Activated CD8-positive, alpha-beta memory T cell treated with anti-CD3 and anti-CD28 coated beads for 48 hours (primary cell): Measurements from ENCODE around the gene HDAC9.
"Not testable (repeated sequence)": the region's sequence is repeated elsewhere in the genome, so short reads cannot be mapped to it uniquely, and the experiment has no call there.

ENCODE experiments used
- DNase-seq, 3 experiments: peaks; one replicate each; pipeline ENCODE4 v3.0.0-alpha.2; 2020; ENCODE audit warnings: low read depth in 2 of 3, low spot score in 2 of 3

Gene HDAC9

DNA sequence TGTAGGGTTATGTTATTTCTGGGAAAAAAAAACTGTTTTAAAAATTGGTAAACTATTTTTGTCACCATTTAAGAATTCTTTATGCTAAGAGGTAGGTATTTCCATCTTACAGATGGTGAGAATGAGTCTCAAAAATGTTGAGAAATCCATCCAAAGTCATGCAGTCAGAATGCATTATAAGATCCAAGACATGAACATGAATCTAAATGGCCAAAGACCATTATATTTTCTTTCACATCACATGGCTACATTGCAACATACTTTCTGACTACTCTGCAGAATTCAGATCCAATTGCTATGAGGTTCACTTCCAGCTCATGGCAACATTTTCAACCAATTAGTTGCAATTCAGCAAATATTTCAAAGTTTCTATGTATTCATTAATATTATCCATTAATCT is 440.7 kb downstream of the HDAC9 start:
- no peak for DNase-seq

DNA sequence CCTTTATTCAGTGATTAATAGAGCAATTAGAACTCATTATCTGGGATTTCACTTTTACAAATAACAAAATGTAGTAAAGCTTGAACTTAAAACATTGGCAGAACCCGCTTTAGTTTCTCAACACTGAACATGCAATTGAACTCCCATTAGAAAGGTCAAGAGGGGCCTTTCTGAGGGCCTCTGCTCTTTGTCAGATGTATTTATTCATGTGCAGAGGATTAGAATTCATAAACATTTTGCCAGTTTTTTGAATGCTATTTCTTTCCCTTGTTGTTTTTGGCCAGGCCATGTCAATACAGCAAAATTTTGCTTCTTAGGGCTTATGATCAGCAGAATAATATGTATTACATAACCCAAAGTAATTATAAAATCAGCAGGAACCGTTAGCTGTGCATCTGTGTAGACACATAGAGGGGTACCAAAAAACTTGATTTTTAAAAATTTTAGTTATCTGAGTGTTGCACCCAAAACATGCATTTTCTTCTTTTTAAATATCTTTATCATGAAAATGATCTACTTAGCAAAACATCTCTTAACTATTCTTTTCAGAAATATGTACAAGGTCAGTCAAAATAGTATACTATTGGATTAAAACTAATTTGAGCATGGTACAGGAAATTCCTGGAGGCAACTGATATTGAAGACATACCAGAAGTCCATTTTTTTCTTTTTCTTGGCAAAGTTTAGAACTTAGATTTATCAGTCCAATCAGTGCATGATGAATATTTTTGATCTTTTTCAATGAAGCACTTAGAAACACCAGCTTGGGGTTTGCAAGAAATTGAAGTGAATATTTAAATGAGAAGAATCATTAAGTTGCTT is 444.4 kb downstream of the HDAC9 start:
- DNase-seq = no peak

DNA sequence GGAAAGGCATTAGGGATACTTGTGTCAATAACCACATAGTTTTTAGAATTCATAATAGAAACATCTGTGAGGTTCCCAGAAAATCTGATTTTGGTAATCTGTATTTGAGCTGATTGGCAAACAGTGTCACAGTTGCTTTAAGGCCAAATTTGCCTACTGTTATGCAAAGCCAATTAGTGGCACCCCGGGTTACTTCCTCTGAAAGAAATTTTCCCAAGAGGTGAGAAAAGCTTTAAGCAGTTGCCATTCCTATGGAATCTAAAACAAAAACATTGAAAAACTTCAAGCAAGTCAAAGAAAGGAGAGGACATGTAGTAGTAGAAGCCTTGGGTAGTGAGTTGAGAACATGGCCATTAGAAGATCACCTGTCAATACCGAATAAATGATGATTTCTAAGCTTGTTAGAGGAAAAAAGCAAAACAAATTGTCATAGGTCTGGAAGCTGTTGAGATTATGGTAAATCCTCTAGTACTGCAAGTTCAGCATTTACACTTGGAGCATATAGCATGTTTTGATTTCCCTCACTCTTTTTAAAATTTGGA is 445.1 kb downstream of the HDAC9 start:
- no peak for DNase-seq

DNA sequence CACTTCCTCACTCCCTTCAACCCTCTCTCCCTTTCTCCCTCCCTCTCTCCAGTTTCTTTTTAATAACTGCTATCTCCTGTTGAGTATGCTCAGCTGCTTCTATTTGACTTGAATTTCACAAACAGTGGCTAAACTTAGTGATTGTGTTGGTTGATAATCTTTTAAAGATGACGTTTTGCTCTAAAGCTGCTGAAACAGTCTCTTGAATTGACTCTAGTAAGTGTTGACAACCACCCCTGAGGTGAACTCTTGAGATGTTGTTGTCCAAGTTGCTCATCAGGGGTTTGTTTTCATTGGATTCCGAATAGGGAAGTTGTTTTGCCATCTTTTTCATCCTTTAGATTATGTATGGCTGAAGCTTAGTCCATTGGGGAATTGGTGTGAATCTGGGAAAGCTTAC is 445.7 kb downstream of the HDAC9 start:
- no peak for DNase-seq

DNA sequence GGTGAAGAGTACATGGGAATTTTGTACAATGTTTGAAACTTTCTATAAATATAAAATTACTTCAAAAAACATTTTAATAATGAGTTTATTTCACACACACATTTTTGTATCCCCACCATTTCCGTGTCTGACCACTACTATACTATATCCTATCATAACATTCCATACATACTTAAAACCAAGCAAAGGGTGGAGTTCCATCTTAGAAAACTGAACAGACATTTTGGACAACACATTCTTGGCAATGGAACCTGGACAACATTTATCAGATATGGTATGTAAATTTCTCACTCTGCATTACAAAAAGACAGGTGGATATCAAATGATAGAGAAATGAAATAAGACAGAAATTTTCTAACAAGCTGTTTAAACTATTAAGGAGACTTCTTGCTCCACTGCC is 453.0 kb downstream of the HDAC9 start:
- DNase-seq = no peak

DNA sequence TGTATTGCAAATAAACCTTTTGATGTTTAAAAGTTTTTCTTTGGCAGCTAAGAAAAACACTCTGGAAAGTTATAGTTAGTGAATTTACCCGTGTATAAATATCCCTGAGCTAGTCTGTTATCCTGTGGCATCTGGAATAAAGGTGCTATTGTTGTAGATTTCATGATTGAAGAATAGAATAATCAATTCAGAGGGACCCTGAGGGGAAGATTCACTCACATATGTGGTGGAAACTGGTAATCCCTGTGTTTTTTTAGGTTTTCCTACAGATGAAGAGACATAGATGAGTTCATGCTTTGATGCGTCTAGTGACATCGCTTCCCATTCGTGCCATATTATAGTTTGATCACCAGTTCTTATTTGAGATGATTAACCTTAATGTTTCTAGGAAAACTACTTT is 457.3 kb downstream of the HDAC9 start:
- DNase-seq = no peak

DNA sequence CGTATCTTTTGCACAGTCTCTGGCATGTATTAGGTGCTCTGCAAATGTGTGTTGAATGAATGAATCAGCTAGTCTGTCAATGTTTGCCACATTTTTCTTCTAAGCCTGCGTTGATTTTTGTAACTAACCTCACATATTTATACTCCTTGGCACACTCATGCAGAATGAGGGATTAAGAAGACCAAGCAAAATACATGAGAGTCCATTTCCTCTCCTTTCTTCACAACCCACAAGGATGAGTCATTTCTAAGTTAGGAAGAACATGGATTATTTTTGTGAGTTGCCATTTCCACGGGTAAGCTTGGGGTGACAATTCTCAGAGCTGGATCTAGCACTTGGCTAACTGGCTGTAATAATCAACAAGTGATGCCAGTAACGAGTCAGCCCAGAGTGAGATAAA is 463.1 kb downstream of the HDAC9 start:
- DNase-seq = no peak

DNA sequence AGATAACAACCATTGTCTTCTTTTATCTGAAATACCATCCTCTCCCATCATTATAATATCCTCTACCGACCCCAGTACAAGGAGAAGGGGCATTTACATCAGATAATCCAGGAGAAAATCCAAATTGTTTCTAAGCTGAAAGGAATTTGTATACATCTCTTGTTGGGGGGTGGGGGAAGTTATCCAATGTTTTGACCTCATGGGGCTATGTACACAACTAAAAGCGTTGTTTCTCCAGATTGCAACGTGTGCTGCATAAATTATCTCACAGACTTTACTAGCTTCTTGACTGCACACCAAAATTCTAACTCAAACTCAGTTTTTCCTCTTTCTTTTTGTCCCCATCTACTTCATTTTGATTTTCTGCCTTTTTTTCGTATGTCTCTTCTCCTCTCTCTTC is 465.2 kb downstream of the HDAC9 start:
- DNase-seq = no peak

DNA sequence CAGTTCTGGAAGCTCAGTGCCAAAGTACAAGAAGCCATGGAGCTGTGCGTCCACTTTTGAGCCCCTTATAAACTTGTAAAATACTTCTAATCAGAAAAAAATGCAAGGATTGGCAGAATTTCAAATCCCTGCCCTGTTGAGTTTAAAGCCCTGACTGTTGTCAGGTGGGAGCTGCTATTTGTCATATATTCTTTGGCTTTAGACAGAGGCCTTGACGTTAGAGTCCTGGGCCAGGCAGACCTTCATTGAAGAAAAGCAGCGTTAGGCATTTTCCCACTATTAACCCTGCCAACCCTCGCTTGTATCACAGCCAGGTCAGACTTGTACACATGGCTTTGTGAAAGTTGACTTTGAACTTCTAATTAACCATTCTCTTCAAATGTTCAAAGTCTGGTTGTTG is 466.5 kb downstream of the HDAC9 start:
- no peak for DNase-seq

DNA sequence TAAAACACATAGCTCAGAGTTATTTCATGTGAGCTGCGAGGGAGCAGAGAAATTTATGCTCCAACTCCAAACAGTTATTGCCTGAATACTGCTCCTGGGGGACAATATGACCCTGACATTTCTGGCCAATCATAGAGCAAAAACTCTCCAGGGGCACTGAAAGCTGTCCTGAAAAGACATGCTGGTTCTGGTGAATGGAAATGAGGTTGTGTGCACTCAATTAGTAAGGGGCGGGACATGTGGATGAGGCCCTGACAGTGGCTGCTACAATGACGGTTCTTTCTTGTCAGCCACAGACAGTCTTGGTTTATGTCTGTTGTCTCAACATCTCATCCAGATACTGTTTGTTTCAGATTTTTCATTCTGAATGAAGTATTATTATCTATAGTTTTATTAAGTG is 470.1 kb downstream of the HDAC9 start:
- no peak for DNase-seq

DNA sequence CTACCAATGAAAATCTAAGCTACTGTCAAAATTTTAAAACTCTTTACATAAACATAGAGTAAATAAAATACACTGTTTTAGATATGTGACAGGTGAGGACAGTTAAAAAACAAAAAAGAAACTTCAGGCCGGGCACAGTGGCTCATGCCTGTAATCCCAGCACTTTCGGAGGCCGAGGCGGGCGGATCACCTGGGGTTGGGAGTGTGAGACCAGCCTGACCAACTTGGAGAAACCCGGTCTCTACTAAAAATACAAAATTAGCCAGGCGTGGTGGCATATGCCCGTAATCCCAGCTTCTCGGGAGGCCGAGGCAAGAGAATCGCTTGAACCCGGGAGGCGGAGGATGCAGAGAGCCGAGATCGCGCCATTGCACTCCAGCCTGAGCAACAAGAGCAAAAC is 472.2 kb downstream of the HDAC9 start:
- DNase-seq = not testable (repeated sequence)

DNA sequence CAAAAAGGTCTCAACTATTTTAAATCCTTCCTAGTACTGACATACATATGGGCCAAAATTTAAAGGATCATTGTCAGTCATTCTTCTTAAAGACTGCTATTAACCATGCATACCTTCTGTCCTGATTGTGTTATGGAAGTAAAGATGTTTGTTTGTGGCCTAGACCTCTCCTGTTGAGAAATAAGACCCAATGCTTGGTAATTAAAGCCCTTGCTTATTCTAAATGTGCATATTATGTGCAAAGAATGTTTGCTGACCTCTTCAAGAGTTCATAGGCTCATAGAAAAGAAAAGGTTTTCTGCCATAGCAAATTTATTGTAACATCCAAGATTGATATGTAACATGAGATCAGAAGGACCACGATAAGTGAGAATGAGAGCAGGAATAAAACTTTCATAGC is 476.3 kb downstream of the HDAC9 start:
- DNase-seq = no peak

DNA sequence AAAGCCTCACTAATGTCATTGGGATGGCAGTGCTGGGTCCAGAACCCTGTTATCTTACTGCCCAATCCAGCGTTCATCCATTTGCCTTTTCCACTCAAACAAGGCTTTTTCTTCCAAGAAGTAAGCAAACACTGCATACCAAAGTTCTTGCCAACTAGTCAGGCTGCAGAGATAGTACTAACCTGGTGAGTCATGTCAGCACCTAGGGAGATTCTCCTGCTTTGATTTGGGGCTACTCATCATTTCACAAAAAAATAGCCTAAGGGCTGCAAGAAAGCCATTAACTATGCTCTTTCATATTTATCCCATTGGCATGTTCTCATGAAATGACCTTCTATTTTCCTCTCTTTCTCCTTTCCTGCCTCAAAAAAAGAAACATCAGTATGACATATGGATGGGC is 479.3 kb downstream of the HDAC9 start:
- no peak for DNase-seq

DNA sequence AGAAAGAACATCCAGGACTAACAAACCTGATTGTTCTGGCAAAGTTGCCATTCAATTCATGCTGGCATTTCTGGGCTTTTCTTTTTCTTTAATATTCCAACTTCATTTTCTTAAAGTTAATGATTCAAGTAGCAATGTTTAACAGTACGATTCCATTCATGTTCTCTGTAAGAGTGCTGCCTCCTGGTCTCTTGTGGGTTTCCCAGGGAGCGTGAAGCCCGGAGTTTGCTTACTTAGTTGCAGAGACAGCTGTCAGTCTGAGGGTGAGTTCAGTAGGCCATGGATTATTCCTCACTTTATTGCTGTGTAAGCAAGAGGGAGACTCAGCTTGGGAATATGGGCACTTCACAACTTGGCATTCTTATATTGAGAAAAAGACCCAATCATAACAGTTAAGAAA is 479.7 kb downstream of the HDAC9 start:
- no peak for DNase-seq

DNA sequence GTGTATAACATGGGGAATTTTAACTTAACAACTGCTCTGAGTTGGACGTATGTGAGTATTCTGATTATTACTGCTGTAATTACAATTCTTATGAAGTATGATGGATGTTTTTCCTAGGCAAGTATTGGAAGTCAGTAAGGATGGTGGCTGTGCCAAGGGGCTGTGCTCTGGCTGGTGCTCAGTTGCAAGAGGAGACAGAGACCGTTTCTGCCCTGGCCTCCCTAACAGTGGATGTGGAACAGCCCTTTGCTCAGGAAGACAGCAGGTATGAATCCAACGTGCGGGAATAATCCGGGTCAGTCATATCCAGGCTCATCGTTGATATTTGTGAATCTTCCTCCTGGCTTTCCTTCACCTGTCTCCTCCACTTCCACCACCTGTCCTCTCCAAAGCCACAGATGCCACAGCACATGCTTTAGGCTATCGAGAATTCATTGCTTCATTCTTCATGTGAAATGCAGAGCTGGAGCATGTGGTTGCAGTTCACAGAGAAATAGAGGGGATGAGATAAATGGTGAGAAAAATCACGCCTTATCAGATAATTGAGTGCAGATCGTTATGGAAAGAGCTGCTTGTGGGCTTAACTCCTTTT is 480.2 kb downstream of the HDAC9 start:
- DNase-seq = no peak

DNA sequence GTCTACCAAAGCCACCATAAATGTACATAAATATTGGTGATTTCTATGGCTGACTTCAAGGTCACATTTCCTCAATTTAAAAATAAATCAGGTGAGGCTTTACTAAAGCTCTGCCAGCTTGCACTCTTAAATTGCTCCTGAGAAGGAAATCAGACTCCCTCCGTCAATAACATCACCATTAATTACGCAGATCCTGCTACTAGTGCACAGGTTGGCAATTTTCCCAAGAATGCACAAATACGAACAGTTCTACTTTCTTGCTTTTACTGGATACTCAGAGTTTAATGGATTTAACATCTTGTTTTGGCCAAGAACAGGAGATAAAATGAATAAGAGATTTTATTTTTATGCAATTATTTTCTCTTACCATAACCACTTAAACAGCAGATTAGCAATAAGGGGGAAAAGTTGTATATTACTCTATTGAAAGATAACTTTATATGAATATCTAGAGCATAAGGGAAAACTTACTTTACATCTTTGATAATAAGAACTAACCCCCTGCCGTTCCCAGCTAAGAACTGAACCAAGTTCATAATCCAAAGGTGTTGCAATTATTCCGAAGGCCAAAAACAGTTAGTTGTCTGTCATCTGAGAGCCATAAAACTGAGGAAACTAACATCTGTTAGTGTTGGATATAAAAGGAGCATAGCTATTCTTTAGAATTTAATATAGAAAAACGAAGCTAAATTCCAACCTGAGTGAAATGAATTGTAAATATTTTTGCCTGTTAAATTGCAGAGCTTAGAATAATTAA is 481.3 kb downstream of the HDAC9 start:
- DNase-seq = no peak

DNA sequence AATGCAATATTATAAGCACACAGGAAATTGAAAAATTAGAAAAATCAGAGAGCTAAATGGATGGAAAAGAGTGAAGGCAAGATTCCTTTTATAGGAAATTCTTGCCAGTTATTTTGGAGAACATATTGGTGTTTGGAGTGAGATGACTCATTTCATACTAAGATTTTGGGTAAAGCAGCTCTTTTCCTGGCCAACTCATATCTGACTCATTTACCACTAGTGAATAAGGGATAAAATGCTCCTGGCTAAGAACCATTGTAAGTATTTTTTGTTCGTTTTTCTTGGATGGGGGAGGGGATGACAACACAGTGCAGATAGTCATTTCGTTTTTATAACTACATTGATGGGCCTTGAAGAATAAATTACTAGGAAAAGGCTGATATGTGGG is 482.6 kb downstream of the HDAC9 start:
- no peak for DNase-seq

DNA sequence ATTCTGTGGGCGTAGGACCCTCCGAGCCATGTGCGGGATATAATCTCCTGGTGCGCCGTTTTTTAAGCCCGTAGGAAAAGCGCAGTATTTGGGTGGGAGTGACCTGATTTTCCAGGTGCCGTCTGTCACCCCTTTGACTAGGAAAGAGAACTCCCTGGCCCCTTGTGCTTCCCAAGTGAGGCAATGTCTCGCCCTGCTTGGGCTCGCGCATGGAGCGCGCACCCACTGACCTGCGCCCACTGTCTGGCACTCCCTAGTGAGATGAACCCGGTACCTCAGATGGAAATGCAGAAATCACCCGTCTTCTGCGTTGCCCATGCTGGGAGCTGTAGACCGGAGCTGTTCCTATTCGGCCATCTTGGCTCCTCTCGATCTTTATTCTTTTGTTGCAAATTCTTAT is 495.2 kb downstream of the HDAC9 start:
- not testable (repeated sequence) for DNase-seq

DNA sequence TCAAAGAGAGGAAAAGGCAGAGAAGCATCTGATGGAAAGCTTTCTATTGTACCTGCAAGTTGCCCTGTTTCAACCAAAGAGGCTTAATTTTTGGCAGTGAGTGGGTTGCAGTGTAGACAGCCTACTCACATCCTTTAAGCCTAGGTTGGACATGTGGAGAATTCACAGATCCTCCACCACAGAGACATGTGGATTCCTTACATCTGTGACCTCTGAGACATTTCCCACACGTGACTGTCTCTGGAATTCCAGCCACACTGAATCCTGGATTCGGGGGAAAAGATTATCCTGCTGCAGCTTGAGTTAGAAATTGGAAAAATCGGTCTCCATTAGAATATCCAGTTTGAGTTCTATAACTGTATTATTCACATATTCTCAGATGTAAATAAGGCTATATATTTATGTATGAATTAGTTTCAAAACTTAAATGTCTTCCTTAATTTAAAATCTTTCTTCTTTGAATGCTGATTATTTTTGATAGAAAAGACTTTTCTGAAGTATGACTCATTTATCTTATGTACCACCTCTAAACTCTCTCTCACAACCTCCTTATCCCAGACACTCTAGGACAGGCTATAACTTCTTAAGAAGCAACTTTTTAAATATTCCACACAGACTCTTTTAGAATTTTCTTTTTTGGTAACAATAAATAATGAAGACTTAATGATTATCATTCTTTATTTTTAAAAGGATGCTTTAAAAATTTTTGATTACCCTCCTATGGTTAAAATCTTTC is 498.6 kb downstream of the HDAC9 start:
- no peak for DNase-seq

DNA sequence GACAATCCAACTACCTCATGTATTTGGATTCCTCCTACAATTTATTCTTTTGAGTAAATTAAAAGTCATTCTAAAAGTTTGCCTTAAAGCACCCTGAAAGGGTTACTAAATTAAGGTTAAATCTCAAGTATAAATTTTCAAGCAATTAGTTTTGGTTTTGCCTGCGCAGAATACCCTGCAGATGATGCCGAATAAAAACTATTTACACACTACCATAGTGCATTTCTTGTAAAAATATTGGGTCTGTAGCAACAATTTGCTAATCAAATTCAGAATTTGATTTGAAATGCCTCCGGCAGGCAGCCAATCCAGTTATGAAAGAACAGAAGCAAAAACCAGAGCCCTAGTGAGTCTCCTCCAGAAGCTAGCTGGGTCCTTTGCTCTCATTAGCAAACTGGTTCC is 499.7 kb downstream of the HDAC9 start:
- DNase-seq = no peak

DNA sequence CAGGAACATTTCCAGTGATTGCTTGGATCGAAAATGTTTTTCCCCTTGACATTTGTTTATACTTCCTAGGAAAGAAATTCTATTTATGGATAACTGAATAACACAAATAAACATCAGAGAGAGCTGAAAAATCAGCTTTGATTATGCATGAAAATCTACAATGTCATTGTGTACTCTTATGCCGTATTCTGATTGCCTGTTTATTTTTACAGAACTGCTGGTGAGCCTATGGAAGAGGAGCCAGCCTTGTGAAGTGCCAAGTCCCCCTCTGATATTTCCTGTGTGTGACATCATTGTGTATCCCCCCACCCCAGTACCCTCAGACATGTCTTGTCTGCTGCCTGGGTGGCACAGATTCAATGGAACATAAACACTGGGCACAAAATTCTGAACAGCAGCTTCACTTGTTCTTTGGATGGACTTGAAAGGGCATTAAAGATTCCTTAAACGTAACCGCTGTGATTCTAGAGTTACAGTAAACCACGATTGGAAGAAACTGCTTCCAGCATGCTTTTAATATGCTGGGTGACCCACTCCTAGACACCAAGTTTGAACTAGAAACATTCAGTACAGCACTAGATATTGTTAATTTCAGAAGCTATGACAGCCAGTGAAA is 500.4 kb downstream of the HDAC9 start:
- no peak for DNase-seq
